ENCODE data around the gene MRPS9.
A peak's percentile ranks its signal among the peaks of the same experiment; 100 is the strongest.

Gene MRPS9

DNA sequence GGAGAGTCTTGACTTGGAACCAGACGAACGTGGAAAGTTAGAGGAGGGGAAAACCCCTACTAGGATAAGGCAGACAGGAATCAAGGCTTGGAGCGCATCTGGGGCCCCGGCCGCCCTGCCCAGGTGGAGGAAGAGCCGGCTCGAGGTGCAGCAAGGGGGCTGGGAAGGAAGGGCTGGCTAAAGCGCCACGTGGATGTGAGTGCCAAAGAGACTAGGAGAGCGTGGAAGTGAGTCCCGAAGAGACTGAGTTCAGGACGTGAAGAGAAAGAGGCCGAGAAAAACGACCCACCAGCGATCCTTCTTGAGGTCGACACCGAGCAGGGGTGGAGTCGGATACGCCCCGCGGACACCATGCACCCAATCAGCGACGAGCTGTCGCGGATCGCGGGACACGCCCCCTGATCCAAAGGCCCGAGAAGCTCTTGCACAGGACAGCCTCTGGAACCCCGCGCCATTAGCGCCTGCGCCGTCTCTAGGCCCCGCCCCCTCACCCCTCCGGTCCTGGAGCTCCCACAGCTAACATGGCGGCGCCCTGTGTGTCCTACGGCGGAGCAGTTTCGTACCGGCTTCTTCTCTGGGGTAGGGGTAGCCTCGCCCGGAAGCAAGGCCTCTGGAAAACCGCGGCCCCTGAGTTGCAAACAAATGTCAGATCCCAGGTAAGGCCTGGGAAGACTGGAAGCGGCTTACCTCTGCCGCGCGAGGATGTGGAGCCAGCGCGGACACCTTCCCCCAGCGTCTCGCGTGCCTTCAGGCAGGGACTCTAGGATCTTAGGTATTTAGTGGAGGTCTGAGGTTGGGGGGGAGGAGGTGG, at the start of gene MRPS9:
TSS of gene MRPS9 (plus strand) at position 498 of the 811 bp plus-strand sequence. CDS start at position 522, 24 bp downstream.
- DNase-seq (ENCODE audit: low read depth, low spot score): peak; percentile 92

DNA sequence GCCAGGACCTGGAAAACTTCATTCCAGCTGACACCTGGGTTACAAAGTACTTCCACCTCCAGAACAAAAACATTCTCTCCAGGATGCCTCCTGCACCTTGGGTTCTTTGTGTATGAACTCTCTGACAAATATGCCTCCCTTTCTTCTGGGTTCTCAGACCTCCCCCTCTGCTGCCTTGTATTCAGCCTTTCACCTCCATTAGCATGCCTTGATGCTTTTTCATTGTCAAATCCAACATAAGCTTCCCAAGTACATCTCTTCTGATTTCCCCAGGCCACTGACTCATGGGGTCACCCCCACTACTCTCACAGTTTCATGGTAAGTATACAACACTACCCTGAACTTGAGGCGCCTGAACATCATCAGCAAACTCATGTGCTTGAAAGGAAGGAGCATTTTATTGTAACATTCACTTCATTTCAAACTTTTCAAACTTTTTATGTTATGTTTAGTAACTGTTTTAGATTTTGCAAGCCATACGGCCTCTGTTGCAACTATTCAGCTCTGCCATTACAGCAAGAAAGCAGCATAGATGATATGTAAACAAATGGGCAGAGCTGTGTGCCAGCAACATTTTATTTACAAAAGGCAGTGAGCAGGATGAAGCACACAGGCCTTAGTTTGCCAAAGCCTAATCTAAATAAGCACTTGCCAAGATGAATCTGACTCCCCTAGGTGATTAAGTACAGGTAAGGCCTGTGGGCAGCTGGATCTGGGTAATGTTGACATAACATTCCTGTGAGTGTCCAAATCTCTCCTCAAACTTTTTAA, 32.5 kb upstream of the MRPS9 start:
- DNase-seq (ENCODE audit: low read depth, low spot score): no peak

GRCh38 chr2:105007367-105007766, 30.5 kb upstream of the MRPS9 start:
- DNase-seq (ENCODE audit: low read depth, low spot score): no peak

GRCh38 chr2:105032476-105032875, 5.4 kb upstream of the MRPS9 start:
- no peak for DNase-seq (ENCODE audit: low read depth, low spot score)

- no peak for DNase-seq (ENCODE audit: low read depth, low spot score)
These were observed 3.7 kb upstream of the MRPS9 start for GRCh38 chr2:105034170-105034569.

- no peak for DNase-seq (ENCODE audit: low read depth, low spot score)
These were observed 653 bp downstream of the MRPS9 start for GRCh38 chr2:105038383-105039061.

- DNase-seq (ENCODE audit: low read depth, low spot score): no peak
These were observed 1.7 kb downstream of the MRPS9 start for GRCh38 chr2:105039559-105039958.

DNA sequence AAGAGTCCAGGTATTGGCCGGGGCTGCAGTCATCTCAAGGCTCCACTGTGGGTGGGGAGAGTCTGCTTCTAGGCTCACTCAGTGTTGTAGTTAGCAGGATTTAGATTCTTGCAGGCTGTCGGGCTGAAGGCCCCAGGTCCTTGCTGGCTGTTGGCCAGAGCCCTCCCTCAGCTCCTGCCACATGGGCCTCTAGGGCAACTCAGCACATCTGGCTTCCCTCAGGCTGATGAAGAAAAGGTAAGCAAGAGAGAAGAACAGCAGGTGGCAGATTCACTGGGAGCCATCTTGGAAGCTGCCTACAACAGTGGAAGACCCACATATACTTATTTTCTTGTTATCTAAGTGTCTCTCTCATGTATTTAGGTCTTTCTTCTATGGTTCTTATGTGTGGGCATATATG, 4.3 kb downstream of the MRPS9 start:
- no peak for DNase-seq (ENCODE audit: low read depth, low spot score)

- no peak for DNase-seq (ENCODE audit: low read depth, low spot score)
These were observed 14.9 kb downstream of the MRPS9 start for GRCh38 chr2:105052773-105053172.

- DNase-seq (ENCODE audit: low read depth, low spot score): no peak
These were observed 17.7 kb downstream of the MRPS9 start for GRCh38 chr2:105055613-105056012.

- no peak for DNase-seq (ENCODE audit: low read depth, low spot score)
These were observed 18.4 kb downstream of the MRPS9 start for GRCh38 chr2:105056245-105056644.

GRCh38 chr2:105057005-105057404, 19.1 kb downstream of the MRPS9 start:
- DNase-seq (ENCODE audit: low read depth, low spot score): no peak

DNA sequence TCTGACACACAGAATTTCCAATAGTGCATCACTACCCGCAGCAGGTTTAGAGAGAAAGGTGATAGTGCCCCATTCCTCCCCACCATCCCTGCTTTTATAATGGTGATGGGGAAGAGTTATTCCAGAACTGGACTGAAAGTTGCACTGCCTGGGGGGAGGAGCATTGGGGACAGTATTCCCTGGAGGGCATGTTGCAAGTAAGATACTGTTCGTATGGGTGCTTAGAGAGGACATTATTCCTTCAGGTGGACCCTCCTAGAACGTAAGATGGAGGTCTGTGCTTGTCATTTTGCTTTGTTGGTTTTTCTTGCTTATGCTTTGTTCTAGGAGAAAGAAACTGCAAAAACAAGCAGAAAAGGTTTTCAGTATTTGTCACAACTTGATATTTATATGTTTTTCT, 23.7 kb downstream of the MRPS9 start:
- no peak for DNase-seq (ENCODE audit: low read depth, low spot score)

GRCh38 chr2:105062158-105062557, 24.3 kb downstream of the MRPS9 start:
- DNase-seq (ENCODE audit: low read depth, low spot score): no peak

GRCh38 chr2:105068387-105068786, 30.5 kb downstream of the MRPS9 start:
- DNase-seq (ENCODE audit: low read depth, low spot score): no peak

GRCh38 chr2:105068875-105069274, 31.0 kb downstream of the MRPS9 start:
- no peak for DNase-seq (ENCODE audit: low read depth, low spot score)

DNA sequence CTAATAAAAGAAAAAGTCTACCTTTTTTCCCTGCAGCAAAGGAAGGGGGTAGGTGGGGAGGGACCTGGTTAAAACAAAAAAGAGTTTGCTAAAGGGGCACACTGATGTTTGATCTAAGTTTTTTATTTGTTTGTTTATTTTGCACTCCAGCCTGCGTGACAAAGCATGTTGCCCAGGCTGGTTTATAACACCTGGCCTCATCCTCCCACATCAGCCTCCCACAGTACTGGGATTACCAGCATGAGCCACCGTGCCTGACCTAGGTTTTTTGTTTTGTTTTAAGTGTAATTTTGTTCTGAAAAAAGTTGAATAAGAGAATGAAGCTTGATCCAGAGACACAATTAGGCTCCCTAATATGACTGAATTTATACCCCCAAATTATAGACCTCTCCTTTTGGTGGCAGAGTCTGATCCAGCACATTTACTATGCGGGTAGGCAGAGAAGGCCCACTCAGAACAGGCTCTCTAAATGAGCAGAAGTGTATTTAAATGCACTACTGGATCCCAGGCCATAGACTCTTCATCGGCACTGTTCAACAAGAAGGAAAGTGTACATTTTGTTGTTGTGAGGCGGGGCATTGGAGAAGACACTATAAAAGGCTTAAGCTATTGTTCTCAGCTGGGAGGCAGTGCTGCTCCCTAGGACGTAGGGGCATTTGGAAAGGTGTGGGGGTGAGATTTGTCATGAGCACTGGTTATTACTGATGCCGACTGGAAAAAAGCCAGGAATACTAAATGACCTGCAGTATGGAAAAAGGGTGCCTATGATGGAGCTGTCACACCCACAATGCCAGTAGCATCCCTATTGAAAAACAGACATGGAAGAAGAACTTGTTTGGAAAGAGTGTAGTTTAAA, 32.4 kb downstream of the MRPS9 start:
- DNase-seq (ENCODE audit: low read depth, low spot score): no peak

GRCh38 chr2:105071379-105071778, 33.5 kb downstream of the MRPS9 start:
- DNase-seq (ENCODE audit: low read depth, low spot score): no peak

- no peak for DNase-seq (ENCODE audit: low read depth, low spot score)
These were observed 34.2 kb downstream of the MRPS9 start for GRCh38 chr2:105072039-105072438.

- no peak for DNase-seq (ENCODE audit: low read depth, low spot score)
These were observed 35.7 kb downstream of the MRPS9 start for GRCh38 chr2:105073591-105073990.

- no peak for DNase-seq (ENCODE audit: low read depth, low spot score)
These were observed 38.3 kb downstream of the MRPS9 start for GRCh38 chr2:105076121-105076520.
